ENCODE measurements around the gene KLRC3.

DNA sequence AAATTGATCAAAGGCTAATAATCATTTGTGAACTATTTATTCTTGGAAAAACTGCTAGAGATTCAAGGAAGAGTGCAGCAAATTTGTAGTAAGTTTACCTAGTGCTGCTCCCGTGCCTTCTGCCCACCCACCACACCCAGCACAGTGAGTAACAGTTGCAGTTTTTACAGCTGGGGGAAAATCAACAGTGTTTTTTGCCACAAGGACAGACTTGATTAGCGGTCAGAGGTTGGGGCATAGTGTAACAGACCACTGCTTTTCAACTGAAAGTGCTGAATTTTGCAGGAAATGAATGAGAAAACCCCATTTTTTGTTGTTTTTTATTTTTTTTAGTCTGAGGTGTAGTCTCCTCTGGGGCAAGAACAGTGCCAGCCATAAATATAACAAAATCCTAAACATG, 23.1 kb downstream of the KLRC3 start:
- TF ChIP-seq POLR2AphosphoS5 (IDR thresholded peaks at IDR 0.05; ENCODE audit: insufficient read depth in 1 of 2, low read depth in 1 of 2) (no peak), POLR2A (IDR thresholded peaks at IDR 0.05) (no peak)
- TF ChIP-seq, protein P1, sequence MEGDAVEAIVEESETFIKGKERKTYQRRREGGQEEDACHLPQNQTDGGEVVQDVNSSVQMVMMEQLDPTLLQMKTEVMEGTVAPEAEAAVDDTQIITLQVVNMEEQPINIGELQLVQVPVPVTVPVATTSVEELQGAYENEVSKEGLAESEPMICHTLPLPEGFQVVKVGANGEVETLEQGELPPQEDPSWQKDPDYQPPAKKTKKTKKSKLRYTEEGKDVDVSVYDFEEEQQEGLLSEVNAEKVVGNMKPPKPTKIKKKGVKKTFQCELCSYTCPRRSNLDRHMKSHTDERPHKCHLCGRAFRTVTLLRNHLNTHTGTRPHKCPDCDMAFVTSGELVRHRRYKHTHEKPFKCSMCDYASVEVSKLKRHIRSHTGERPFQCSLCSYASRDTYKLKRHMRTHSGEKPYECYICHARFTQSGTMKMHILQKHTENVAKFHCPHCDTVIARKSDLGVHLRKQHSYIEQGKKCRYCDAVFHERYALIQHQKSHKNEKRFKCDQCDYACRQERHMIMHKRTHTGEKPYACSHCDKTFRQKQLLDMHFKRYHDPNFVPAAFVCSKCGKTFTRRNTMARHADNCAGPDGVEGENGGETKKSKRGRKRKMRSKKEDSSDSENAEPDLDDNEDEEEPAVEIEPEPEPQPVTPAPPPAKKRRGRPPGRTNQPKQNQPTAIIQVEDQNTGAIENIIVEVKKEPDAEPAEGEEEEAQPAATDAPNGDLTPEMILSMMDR (IDR thresholded peaks at IDR 0.05): no peak
